GM18507 (cell line): ENCODE results near the gene SIK3.
"Not testable (repeated sequence)": the region's sequence is repeated elsewhere in the genome, so short reads cannot be mapped to it uniquely, and the experiment has no call there.

Experiments used
- DNase-seq: peaks from one replicate; pipeline ENCODE4 v3.0.0; 2011; ENCODE audit warnings: low read depth; ENCODE audit not compliant: insufficient read length; ENCODE audit errors: extremely low spot score
- FAIRE-seq: peaks from 2 replicates; lab custom pipeline; 2011; peaks lifted over from hg19 to GRCh38; lab: Jason Lieb, UNC

The SIK3 gene

GRCh38 chr11:117055469-117055868 lies 42.8 kb downstream of the SIK3 start:
- no peak for DNase-seq
- no peak for FAIRE-seq

DNA sequence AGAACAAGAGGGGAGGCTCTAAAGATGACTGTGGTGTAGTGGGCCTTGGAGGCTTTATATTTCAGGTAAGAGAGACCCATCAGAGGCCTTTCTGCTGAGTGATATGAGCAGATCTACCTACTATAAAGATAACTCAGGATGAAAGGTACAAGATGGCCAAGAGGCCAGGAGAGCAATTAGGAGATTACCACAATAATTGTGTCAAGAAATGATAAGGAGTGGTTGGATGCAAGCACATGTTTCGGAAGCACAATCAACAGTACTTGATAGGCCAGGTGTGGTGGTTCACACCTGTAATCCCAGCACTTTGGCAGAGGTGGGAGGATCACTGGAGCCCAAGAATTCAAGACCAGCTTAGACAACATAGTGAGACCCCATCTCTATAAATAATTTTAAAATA lies 43.8 kb downstream of the SIK3 start:
- DNase-seq = no peak
- no peak for FAIRE-seq

DNA sequence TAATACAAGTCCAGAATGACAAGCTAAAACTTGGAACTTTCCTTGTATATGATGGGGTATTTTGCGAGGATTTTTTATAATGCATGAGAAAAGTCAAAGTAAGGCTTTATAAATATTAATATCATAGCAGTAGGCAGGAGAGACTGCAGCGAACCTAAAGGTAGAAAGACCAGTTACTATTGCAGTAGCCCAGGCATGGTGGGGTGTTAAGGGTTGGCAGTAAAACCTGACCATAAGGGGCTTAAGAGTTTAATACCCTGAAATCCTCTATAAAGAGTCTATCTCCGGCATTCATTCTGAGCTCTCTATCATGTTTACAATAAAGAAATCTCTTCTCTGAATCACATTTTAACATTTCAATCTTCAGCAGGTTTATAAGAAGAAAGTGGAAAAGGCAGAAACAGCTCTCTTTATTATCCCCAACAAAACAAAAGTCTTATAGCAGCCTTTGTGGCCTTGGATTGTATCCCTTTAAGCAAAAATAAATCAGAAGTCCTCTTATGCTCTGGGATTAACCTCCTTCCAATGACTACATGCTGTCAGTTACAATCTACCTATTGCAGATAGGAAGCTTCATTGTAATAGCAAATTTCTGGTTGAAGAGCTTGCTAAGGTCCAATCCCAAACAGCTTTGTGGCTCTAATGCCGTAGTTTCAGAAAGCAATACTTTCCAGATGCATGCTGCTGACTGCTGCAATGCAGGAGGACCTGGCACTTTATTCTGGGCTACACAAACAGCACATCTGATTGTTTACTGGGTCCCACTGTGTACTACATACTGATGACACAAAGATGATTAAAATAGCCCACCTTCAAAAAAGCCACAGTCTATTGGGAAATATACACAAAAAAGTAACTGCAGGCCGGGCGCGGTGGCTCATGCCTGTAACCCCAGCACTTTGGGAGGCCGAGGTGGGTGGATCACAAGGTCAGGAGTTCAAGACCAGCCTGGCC lies 45.8 kb downstream of the SIK3 start:
- FAIRE-seq (no peak), DNase-seq (no peak)

DNA sequence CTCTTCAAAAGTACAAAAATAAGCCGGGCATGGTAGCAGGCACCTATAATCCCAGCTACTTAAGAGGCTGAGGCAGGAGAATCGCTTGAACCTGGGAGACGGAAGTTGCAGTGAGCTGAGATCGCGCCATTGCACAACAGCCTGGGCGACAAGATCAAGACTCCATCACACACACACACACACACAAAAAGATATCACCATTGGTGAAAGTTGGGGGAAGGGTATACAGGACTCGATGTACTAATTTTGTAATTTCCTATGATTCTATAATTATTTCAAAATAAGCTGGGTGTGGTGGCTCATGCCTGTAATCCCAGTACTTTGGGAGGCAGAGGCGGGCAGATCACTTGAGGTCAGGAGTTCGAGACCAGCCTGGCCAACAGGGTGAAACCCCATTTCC lies 48.1 kb downstream of the SIK3 start:
- FAIRE-seq, DNase-seq: not testable (repeated sequence)

GRCh38 chr11:117046627-117047026 lies 51.6 kb downstream of the SIK3 start:
- DNase-seq, FAIRE-seq: not testable (repeated sequence)

DNA sequence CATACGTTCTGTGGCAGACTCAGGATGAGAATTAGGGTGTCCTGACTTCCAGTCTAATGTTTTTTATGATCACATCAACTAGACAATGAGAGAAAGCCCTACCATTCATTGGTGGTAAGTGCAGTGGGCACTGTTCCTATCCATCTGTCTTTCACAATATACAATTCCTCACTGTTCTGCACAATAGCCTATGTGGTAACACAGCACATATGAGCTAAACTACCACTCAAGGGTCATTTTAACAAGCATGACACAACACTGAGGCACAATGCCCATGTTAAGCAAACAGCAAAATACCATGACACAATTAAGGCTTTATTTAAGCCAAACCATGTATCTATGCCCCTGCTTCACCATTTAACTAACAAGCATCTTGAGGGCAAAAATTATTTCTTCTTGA lies 52.3 kb downstream of the SIK3 start:
- DNase-seq (no peak), FAIRE-seq (no peak)

GRCh38 chr11:117045196-117045595 lies 53.0 kb downstream of the SIK3 start:
- no peak for FAIRE-seq

GRCh38 chr11:117044287-117045035 lies 53.8 kb downstream of the SIK3 start:
- no peak for FAIRE-seq
- DNase-seq = no peak

More at GRCh38 chr11:117045196-117045595, 53.0 kb downstream of the SIK3 start:
- no peak for DNase-seq

GRCh38 chr11:117042689-117043088 lies 55.5 kb downstream of the SIK3 start:
- DNase-seq = no peak
- FAIRE-seq = no peak

DNA sequence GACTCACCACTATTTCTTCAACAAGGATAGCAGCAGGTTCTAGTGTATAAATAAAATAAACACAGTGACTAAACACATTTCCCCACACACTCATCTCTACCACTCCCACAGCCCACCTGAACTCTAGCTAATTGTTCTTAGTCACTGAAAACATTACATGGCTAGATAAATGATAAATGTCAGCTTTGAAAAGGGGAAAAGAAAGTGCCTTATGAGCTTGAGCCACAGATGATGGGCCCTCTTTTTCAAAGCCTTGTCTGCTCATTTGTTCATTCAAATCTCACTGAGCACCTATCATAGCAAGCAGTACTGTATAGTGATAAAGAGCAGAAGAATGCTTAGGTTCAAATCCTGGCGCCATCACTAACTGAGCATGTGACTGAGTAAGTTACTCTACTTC lies 58.3 kb downstream of the SIK3 start:
- no peak for FAIRE-seq
- no peak for DNase-seq

- DNase-seq = no peak
- no peak for FAIRE-seq
Observed at GRCh38 chr11:117039270-117039669, 59.0 kb downstream of the SIK3 start.

DNA sequence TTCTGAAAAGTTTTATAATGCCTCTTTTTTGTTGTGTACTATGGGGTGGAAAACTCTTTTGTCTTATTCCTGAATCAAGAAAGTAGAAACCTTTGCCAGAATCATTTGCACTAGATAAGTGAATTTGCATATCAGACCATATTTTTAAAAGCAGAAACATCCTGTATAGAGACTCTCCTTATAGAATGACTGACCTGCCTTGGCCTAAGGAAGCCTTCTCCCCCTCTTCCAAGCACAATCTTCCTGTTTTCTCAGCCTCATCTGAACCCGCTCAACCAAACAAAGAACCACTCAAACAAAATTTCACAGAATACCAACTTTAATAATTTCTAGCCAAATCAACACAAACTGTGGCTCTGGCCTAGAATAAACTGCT lies 60.3 kb downstream of the SIK3 start:
- DNase-seq (no peak), FAIRE-seq (no peak)

GRCh38 chr11:117037279-117037974 lies 60.8 kb downstream of the SIK3 start:
- no peak for FAIRE-seq
- DNase-seq = no peak

DNA sequence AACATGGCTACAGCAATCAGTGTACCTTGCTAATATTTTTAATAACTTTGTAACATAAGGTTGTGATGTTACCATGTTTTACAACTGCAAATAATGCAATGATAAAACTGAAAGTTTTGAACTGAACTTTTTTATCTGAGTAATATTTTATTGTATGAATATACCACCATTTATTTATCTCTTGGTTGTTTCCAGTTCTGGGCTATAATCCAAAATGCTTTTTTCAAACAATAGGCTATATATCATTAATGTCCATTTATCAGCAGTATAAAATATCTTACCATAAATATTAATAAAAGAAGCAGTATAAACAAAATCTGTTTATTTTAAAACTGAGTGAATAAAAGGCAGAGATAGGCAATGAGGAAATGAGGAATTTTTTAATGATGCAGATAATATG lies 63.3 kb downstream of the SIK3 start:
- no peak for DNase-seq
- no peak for FAIRE-seq

DNA sequence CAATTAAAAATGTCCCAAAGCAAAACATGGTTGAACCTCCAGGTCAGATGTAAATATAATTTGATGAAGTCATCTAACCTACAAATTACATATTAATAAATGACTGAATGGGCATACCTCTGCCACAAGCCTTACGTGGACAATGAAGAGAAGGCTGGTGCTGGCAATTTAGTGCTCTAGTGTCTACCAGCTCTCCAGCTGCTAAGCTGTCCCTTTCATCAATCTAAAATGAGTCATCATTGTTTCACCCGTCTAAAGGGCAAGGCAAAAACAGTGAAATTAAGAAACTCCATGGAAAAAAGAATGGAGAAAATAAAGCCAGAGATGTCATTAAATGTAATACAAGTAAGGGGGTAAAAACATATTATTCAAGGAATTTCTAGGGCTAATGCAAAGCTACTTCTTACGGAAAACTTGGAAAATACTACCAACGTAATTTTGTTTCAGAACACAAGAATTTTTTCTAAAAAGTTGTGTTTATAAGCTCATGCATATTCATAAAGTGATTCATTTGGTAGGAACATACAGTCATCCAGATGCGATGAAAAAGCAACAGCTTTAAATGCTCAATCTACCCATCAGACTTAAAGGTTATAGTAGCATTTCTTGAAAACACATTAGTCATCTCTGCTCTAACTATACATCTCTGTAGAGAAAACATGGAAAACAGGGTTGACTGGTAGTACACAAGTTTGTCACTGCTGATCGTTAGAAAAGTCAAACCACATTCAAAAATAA lies 71.5 kb downstream of the SIK3 start:
- FAIRE-seq (no peak), DNase-seq (no peak)

- FAIRE-seq, DNase-seq: not testable (repeated sequence)
Observed at GRCh38 chr11:117023707-117024106, 74.5 kb downstream of the SIK3 start.

DNA sequence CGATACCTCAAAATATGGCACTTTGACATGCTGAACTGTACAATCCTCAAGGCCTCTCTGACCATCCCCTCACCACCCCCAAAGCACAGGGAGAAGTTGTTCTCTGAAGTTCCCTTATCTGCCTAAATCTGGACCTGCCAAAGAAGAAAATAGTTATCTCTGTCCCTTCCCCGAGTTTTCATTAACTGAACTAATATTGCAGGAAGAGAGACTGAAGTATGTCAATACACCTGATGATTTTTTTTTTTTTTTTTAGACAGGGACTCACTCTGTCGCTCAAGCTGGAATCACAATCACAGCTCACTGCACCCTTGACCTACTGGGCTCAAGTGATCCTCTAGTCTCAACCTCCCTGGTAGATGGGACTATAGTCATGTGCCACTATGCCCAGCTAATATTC lies 75.0 kb downstream of the SIK3 start:
- FAIRE-seq (no peak), DNase-seq (no peak)

DNA sequence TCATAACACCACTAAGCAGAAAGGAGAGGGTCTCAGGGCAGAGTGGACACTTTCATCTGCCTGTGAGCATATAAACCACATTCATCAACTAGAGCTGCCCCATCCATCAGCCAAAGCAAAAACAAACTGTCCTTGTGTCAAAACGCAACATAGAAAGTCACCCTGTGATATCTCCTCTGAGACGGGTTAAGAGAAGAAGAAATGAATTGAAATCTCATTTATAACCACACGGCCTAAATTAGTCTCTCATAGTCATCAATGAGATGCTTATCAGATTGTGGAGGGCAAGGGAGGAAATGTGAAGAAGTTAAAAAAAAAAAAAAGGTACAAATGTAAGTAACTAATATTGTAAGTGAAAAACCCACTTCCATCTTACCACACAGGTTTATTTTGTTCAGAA lies 75.7 kb downstream of the SIK3 start:
- FAIRE-seq (no peak), DNase-seq (no peak)

GRCh38 chr11:117020869-117021564 lies 77.2 kb downstream of the SIK3 start:
- DNase-seq (no peak), FAIRE-seq (peak; percentile 64)
